ENCODE results near the gene RARB.

DNA sequence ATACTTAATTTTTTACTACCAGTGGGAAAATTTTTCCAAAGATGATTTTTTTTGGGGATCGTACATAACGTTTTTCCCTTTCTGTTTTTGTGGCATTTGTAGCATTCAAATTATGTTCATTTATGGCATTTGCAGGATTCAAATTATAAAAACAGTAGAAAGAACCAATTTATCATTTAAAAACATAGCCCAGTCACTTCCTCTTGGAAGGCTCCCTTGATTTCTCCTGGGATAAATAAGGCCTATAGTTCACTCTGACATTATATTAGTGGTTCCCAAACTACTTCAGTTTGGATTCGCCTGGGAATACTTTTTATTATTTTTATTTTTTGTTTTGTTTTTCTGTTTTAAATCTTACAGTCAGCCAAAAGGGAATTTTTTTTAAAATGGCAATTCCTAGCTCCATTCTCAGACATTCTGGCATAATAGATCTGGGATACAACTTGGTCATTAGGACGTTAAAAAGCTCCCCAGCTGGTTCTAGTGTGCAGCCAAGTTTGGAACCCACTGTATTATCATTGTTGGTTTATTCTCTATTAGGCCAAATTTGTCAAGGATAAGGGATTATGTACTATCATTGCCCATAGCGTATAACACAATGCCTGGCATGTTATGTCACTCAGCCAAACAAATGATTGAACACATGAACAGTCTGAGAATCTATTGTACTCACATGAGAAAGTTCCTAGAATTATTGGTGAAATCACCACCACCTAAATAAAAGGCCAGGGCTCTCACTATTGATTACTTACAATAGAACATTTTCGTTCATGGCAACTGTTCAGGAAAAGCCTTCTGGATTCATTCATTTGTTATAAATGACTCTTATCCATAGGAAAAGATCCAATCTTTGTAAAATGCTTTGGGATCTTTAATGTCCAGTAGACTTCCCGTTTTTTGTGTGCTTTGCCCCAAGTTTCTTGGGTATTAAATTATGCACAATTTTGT lies 28.9 kb downstream of the RARB start:
- TF ChIP-seq, protein P1, sequence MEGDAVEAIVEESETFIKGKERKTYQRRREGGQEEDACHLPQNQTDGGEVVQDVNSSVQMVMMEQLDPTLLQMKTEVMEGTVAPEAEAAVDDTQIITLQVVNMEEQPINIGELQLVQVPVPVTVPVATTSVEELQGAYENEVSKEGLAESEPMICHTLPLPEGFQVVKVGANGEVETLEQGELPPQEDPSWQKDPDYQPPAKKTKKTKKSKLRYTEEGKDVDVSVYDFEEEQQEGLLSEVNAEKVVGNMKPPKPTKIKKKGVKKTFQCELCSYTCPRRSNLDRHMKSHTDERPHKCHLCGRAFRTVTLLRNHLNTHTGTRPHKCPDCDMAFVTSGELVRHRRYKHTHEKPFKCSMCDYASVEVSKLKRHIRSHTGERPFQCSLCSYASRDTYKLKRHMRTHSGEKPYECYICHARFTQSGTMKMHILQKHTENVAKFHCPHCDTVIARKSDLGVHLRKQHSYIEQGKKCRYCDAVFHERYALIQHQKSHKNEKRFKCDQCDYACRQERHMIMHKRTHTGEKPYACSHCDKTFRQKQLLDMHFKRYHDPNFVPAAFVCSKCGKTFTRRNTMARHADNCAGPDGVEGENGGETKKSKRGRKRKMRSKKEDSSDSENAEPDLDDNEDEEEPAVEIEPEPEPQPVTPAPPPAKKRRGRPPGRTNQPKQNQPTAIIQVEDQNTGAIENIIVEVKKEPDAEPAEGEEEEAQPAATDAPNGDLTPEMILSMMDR (IDR thresholded peaks at IDR 0.05) = no peak
- no peak for TF ChIP-seq POLR2A (IDR thresholded peaks at IDR 0.05)
